Caki2 (cell line): ENCODE data around the gene RPS27L. TPM values are rescaled to one million over a fixed set of nuclear protein-coding genes. Genes with fewer than 3 reads are reported as not detected.

Source experiments
- DNase-seq: peaks from one replicate; pipeline ENCODE4 v3.0.0-alpha.2; 2015; ENCODE audit warnings: low read depth
- in situ Hi-C: cut with HindIII; loops from 2 replicates; pipeline ENCODE4 v1.10.0; 2016; ENCODE audit warnings: low sequenced_read_pairs, low pct_unique_long_range_greater_than_20kb, mixed read lengths
- total RNA-seq: library from RNA; depleted of rRNA; stranded (reverse); fragments of >200 nt; shearing (Covaris generic); gene quantifications from 2 replicates; pipeline ENCODE4 v1.2.3, GENCODE V29; 2014; ENCODE audit warnings: low replicate concordance

Gene RPS27L
- total RNA-seq, 1 experiment from 2014 or later, result 227 TPM

- in situ Hi-C loops, result no loop called here
- peak; percentile 91 for DNase-seq
These were observed 31.9 kb upstream of the RPS27L start, which contains the start of gene RAB8B for GRCh38 chr15:63188926-63189871. TSS of gene RAB8B (plus strand) at chr15:63189606. CDS start at chr15:63189625, 19 bp downstream.

- in situ Hi-C loops, result no loop called here
- no peak for DNase-seq
These were observed 31.1 kb upstream of the RPS27L start for GRCh38 chr15:63188247-63188925.

- in situ Hi-C loops, result no loop called here
- DNase-seq, result no peak
These were observed 30.4 kb upstream of the RPS27L start for GRCh38 chr15:63187589-63188226.

- DNase-seq, result peak; percentile 20
- in situ Hi-C loops, result no loop called here
These were observed 28.8 kb upstream of the RPS27L start for GRCh38 chr15:63186065-63186464.

- DNase-seq, result no peak
- in situ Hi-C loops, result no loop called here
These were observed 27.9 kb upstream of the RPS27L start for GRCh38 chr15:63185206-63185605.

- in situ Hi-C loops, result no loop called here
- DNase-seq, result no peak
These were observed 24.4 kb upstream of the RPS27L start for GRCh38 chr15:63181648-63182047.

GRCh38 chr15:63180746-63181145 is 23.5 kb upstream of the RPS27L start:
- DNase-seq, result no peak
- in situ Hi-C loops, result no loop called here

GRCh38 chr15:63178034-63178433 is 20.8 kb upstream of the RPS27L start:
- no peak for DNase-seq
- in situ Hi-C loops, result no loop called here

GRCh38 chr15:63176302-63176701 is 19.0 kb upstream of the RPS27L start:
- in situ Hi-C loops, result no loop called here
- no peak for DNase-seq

GRCh38 chr15:63172851-63173451 is 15.7 kb upstream of the RPS27L start:
- DNase-seq, result no peak
- in situ Hi-C loops, result no loop called here

GRCh38 chr15:63172376-63172775 is 15.1 kb upstream of the RPS27L start:
- DNase-seq, result no peak
- in situ Hi-C loops, result no loop called here

- in situ Hi-C loops, result no loop called here
- no peak for DNase-seq
These were observed 12.5 kb upstream of the RPS27L start for GRCh38 chr15:63169788-63170187.

- in situ Hi-C loops, result no loop called here
- DNase-seq, result no peak
These were observed 8.9 kb upstream of the RPS27L start for GRCh38 chr15:63166219-63166618.

- in situ Hi-C loops, result no loop called here
- DNase-seq, result no peak
These were observed 8.0 kb upstream of the RPS27L start for GRCh38 chr15:63165166-63165859.

GRCh38 chr15:63163217-63163616 is 5.9 kb upstream of the RPS27L start:
- no peak for DNase-seq
- in situ Hi-C loops, result no loop called here

- in situ Hi-C loops, result no loop called here
- no peak for DNase-seq
These were observed 3.4 kb upstream of the RPS27L start for GRCh38 chr15:63160638-63161037.

GRCh38 chr15:63157891-63158431 is 684 bp upstream of the RPS27L start:
- peak; percentile 72 for DNase-seq
- in situ Hi-C loops, result no loop called here

GRCh38 chr15:63156755-63157117 is 541 bp downstream of the RPS27L start:
- no peak for DNase-seq
- in situ Hi-C loops, result no loop called here
